OCI-LY7 (cell line): ENCODE data around the gene LIX1. TPM values are rescaled to one million over a fixed set of nuclear protein-coding genes. Genes with fewer than 3 reads are reported as not detected.

Source experiments
- BruUV-seq: library from RNA; stranded (reverse); fragments of 400-500 nt; replicated peaks from 2 replicates; lab custom pipeline; 2021; lab: Mats Ljungman, UMichigan
- CTCF ChIA-PET: fragments of 300-600 bp; sonication (Branson Sonifier 250); formaldehyde crosslinking; loops from one replicate; lab custom pipeline; 2022; ENCODE audit warnings: antibody characterized with exemption; ENCODE audit not compliant: unreplicated experiment; lab: Charles Lee
- POLR2A ChIA-PET: fragments of 300-600 bp; sonication (Branson Sonifier 250); formaldehyde crosslinking; loops from one replicate; lab custom pipeline; 2022; ENCODE audit warnings: antibody characterized with exemption; lab: Charles Lee
- DNase-seq: peaks from one replicate; pipeline ENCODE4 v3.0.0-alpha.2; 2015; ENCODE audit warnings: low spot score
- H2AFZ ChIP-seq: fragments of 200-600 bp; sonication (generic), shearing (Covaris generic); 2 replicates; pipeline ENCODE4 v1.6.1; 2014; ENCODE audit warnings: mild to moderate bottlenecking, antibody characterized with exemption, low read length, moderate library complexity
- H3K27ac ChIP-seq: fragments of 200-600 bp; sonication (generic); 2 replicates; pipeline ENCODE4 v1.5.1; 2014; ENCODE audit warnings: mixed run types, low read depth, mild to moderate bottlenecking, moderate library complexity, low read length, inconsistent platforms; ENCODE audit not compliant: poor library complexity, severe bottlenecking
- H3K36me3 ChIP-seq: fragments of 200-600 bp; sonication (generic); 2 replicates; pipeline ENCODE4 v1.6.1; 2014; ENCODE audit warnings: mild to moderate bottlenecking, antibody characterized with exemption, low read length, moderate library complexity, mixed read lengths; ENCODE audit not compliant: insufficient read depth
- H3K4me1 ChIP-seq: fragments of 200-600 bp; sonication (generic); 2 replicates; pipeline ENCODE4 v1.5.1; 2014; ENCODE audit warnings: mild to moderate bottlenecking, low read length; ENCODE audit not compliant: insufficient read depth, poor library complexity, severe bottlenecking
- H3K4me2 ChIP-seq: fragments of 200-600 bp; sonication (generic); 2 replicates; pipeline ENCODE4 v1.6.1; 2014; ENCODE audit warnings: mild to moderate bottlenecking, low read length
- H3K4me3 ChIP-seq: fragments of 200-600 bp; sonication (generic); 2 replicates; pipeline ENCODE4 v1.5.1; 2014; ENCODE audit warnings: mild to moderate bottlenecking, low read depth, low read length; ENCODE audit not compliant: poor library complexity, severe bottlenecking
- H3K79me2 ChIP-seq: fragments of 200-600 bp; sonication (generic); 2 replicates; pipeline ENCODE4 v1.6.1; 2016; ENCODE audit warnings: low read depth, mild to moderate bottlenecking, low read length, moderate library complexity, mixed read lengths; ENCODE audit not compliant: insufficient read depth
- H3K9me2 ChIP-seq: fragments of 200-600 bp; sonication (generic); 2 replicates; pipeline ENCODE4 v1.6.1; 2016; ENCODE audit warnings: mild to moderate bottlenecking, low read length, mixed read lengths; ENCODE audit not compliant: insufficient read depth
- H3K9me3 ChIP-seq: fragments of 200-600 bp; sonication (generic); 2 replicates; pipeline ENCODE4 v1.6.1; 2014; ENCODE audit warnings: mild to moderate bottlenecking, mixed run types, low read length, mixed read lengths
- H4K20me1 ChIP-seq: fragments of 200-600 bp; sonication (generic); 2 replicates; pipeline ENCODE4 v1.6.1; 2014; ENCODE audit warnings: mild to moderate bottlenecking, antibody characterized with exemption, low read length, moderate library complexity, mixed read lengths; ENCODE audit not compliant: insufficient read depth
- EZH2phosphoT487 ChIP-seq: fragments of 200-600 bp; sonication (generic); IDR thresholded peaks from 2 replicates; pipeline ENCODE4 v1.6.1; 2018; ENCODE audit warnings: low read depth, borderline replicate concordance, mild to moderate bottlenecking, mixed run types, antibody characterized with exemption, low read length, moderate library complexity, mixed read lengths
- intact Hi-C: fragments of 100-400 bp; cut with micrococcal nuclease; formaldehyde crosslinking; loops from one replicate; pipeline ENCODE4 v1.10.0; 2022; ENCODE audit not compliant: unreplicated experiment
- total RNA-seq, 2 experiments: library from RNA; depleted of rRNA in 1 of 2; stranded (reverse); fragments of >200 nt in 1 of 2; shearing (Covaris generic) in 1 of 2; gene quantifications; 2 replicates each; pipeline ENCODE4 v1.2.3, GENCODE V29; 2014 to 2022
- TF ChIP-seq, protein P1 (sequence below): fragments of 200-600 bp; sonication (generic); conservative IDR thresholded peaks from 2 replicates; pipeline ENCODE4 v1.5.1; 2014; ENCODE audit warnings: mild to moderate bottlenecking, antibody characterized with exemption, low read length, moderate library complexity, mixed read lengths

The LIX1 gene
- total RNA-seq, 2 experiments from 2014 or later = 0.44 TPM; not detected in 1

DNA sequence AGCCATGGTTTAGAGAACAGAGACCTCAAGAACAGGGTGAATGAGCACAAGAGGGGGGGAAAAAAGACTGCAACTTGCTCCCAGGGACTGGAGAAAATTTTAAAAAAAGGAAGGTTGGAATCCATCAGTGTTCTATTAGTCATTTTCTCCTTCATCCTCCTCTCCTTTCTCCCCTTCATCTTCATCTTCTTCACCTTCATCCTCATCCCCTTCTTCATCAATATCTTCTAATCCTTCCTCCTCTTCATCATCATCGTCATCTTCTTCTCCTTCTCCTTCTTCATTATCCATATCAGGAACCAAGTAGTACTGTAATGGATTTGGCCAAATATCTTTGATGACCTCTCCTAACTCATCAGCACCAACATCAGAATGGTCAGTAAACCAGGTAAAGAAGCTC, 86.1 kb downstream of the LIX1 start:
- Histone ChIP-seq H3K79me2 (no peaks in the 10 kb centered on the region), H3K36me3 (no peaks in the 10 kb centered on the region), H4K20me1 (no peaks in the 10 kb centered on the region), H3K27ac (no peak overlapping the region), H3K9me2 (no peaks in the 10 kb centered on the region), H3K4me1 (no peaks in the 10 kb centered on the region), H3K9me3 (no peaks in the 10 kb centered on the region), H3K4me3 (no peak overlapping the region), H3K4me2 (no peak overlapping the region), H2AFZ (no peak overlapping the region)
- ChIA-PET POLR2A (interaction anchor here (0.6 to 0.9 kb wide), 2 partner anchors 8 to 19 kb away, joined by 3 to 4 read pairs; no protein-coding TSS in a partner anchor), CTCF (no interaction called here)
- intact Hi-C loops = no loop called here
- TF ChIP-seq EZH2phosphoT487 = no peak
- TF ChIP-seq, protein P1, sequence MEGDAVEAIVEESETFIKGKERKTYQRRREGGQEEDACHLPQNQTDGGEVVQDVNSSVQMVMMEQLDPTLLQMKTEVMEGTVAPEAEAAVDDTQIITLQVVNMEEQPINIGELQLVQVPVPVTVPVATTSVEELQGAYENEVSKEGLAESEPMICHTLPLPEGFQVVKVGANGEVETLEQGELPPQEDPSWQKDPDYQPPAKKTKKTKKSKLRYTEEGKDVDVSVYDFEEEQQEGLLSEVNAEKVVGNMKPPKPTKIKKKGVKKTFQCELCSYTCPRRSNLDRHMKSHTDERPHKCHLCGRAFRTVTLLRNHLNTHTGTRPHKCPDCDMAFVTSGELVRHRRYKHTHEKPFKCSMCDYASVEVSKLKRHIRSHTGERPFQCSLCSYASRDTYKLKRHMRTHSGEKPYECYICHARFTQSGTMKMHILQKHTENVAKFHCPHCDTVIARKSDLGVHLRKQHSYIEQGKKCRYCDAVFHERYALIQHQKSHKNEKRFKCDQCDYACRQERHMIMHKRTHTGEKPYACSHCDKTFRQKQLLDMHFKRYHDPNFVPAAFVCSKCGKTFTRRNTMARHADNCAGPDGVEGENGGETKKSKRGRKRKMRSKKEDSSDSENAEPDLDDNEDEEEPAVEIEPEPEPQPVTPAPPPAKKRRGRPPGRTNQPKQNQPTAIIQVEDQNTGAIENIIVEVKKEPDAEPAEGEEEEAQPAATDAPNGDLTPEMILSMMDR = no peak
- no peak for DNase-seq
- BruUV-seq = no TSS peak

DNA sequence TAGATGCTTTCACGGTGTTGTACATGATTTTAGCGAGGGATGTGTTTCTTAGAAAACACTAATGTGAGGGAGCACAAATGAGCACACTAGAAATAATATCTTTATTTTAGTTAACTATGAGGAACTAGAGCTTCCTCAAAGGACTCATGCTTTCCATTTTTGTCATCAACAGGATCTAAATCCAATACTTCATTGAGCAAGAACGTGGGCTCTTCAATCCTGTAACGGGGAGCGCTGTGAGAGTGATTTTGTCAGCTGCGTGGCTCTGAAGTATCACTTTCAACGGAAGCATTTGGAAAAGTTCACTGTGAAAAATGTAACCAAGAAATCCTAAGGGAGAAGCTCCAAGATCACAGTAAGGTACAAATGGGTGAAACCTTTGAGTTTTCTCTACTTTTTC, 93.2 kb downstream of the LIX1 start:
- Histone ChIP-seq H2AFZ (no peak overlapping the region), H3K4me3 (no peak overlapping the region), H3K9me2 (no peaks in the 10 kb centered on the region), H3K4me2 (no peak overlapping the region), H3K4me1 (no peaks in the 10 kb centered on the region), H4K20me1 (no peaks in the 10 kb centered on the region), H3K9me3 (no peaks in the 10 kb centered on the region), H3K79me2 (no peaks in the 10 kb centered on the region), H3K36me3 (no peaks in the 10 kb centered on the region), H3K27ac (no peak overlapping the region)
- intact Hi-C loops = loop anchor here (5.0 kb wide), 1 partner anchor 182 kb away; no protein-coding TSS in a partner anchor
- BruUV-seq = no TSS peak
- TF ChIP-seq, protein P1 = no peak
- POLR2A ChIA-PET = interaction anchor here (0.7 to 2.1 kb wide), 7 partner anchors 12 to 223 kb away, joined by 3 to 9 read pairs (median 4); partner anchors contain the start of gene ERAP2
- no peak for DNase-seq
- CTCF ChIA-PET = no interaction called here

DNA sequence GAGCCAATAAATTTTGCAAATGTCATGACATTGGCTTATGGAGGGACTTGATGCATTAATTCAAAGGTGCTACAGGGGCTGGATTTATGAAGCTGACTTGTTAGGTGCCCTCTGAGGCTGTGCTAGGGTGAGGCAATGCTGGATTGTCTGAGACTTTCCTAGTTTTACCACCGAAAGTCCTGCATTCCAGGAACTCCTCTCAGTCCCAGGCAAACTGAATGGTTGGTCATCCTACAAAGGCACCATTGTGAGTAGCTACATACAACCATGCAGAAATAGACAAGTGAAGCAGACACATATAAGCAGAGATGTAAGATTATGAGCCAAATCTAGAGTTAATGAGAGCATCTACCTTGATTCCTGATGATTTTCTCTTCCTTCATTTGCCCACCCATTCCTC, 95.3 kb downstream of the LIX1 start:
- no TSS peak for BruUV-seq
- Histone ChIP-seq H3K9me2 (no peaks in the 10 kb centered on the region), H3K27ac (no peak overlapping the region), H2AFZ (no peak overlapping the region), H3K4me2 (no peak overlapping the region), H4K20me1 (no peaks in the 10 kb centered on the region), H3K4me3 (no peak overlapping the region), H3K79me2 (no peaks in the 10 kb centered on the region), H3K9me3 (no peaks in the 10 kb centered on the region), H3K4me1 (no peaks in the 10 kb centered on the region), H3K36me3 (no peaks in the 10 kb centered on the region)
- CTCF ChIA-PET = no interaction called here
- DNase-seq = no peak
- no peak for TF ChIP-seq EZH2phosphoT487
- TF ChIP-seq, protein P1 = no peak
- POLR2A ChIA-PET = interaction anchor here (0.9 to 1.9 kb wide), 3 partner anchors 9 to 38 kb away, joined by 3 to 5 read pairs (median 3); no protein-coding TSS in a partner anchor
- intact Hi-C loops = loop anchor here (5.0 kb wide), 1 partner anchor 180 kb away; no protein-coding TSS in a partner anchor
